ENCODE data around the gene IGF2BP3. TPM values are rescaled to one million over a fixed set of nuclear protein-coding genes. Genes with fewer than 3 reads are reported as not detected.
A peak's percentile ranks its signal among the peaks of the same experiment; 100 is the strongest.

Gene IGF2BP3
- total RNA-seq, 1 experiment from 2014 or later: 139 TPM

DNA sequence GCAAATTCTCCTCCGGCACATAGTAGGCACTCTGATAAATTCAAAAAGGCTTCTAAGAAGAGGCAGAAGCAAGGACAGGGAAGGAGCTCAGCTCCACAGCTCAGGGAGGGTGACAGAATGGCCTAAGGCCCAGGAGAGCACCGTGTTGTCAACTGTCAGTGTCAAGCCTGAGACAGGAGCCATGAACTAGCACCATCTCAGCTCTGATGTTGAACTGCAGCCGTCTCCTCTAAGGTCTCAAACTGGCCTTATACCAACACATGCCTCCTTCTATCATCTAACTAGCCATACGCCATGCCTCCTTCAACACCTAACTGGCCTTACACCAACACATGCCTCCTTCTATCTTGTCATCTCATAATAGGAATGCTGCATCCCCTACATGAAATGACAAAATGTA, 73.0 kb downstream of the IGF2BP3 start:
- Histone ChIP-seq H4K20me1 (ENCODE audit: insufficient read depth) (peaks cover 37% of the 10 kb centered on the region), H3K79me2 (ENCODE audit: low read depth) (peaks cover 72% of the 10 kb centered on the region)
- CTCF ChIA-PET: interaction anchor here (0.6 kb wide), 1 partner anchor 117 kb away, joined by 3 read pairs; no protein-coding TSS in a partner anchor

DNA sequence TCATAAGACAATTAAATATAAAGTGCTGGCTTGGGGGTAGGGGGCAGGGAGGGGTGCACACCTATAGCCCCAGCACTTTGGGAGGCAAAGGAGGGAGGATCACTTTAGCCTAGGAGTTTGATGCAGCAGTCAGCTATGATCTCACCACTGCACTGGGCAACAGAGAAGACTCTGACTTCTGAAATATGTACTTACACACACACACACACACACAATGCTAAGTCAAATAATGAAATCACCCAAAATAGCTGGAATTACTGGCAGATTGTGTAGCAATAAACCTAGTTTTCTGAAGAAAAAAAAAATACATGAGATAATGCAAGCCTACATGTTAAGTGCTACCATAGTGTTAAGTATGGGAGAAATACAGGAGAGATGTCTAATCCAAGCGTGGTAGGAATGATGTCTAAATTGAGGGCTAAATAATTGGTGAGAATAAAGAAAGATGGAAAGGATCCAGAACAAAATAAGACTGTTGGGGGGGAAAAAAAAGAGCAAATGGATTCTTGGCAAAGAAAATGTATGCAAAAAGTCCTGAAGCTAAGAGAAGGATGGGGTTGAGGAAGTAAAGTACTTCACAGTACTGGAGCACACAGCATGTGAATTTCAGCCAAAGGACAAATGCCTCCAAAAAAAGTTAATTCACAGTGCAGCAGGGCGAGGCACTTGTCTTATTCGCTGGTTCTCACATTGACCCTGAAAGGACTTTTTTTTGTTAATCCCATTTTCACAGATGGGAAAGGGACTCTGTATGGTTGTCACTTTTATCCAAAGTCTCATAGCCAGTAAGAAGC, 73.9 kb downstream of the IGF2BP3 start:
- Histone ChIP-seq H3K27me3 (ENCODE audit: insufficient read depth, low read depth) (no peaks in the 10 kb centered on the region), H3K4me1 (replicated peaks; ENCODE audit: insufficient read depth) (peaks cover 6% of the 10 kb centered on the region), H4K20me1 (ENCODE audit: insufficient read depth) (peaks cover 37% of the 10 kb centered on the region), H3K4me3 (no peak overlapping the region), H3K9me2 (ENCODE audit: insufficient read depth) (no peaks in the 10 kb centered on the region), H3K9me3 (ENCODE audit: insufficient read depth, low read depth) (no peaks in the 10 kb centered on the region), H2AFZ (no peak overlapping the region), H3K36me3 (ENCODE audit: low read depth) (peaks cover 42% of the 10 kb centered on the region), H3K4me2 (no peak overlapping the region), H3F3A (ENCODE audit: insufficient read depth, low read depth) (peaks cover 45% of the 10 kb centered on the region; the same call in 1 of the 2 replicates), H3K79me2 (ENCODE audit: low read depth) (peaks cover 72% of the 10 kb centered on the region), H3K27ac (no peak overlapping the region)
- CTCF ChIA-PET: interaction anchor here (0.6 kb wide), 1 partner anchor 118 kb away, joined by 3 read pairs; no protein-coding TSS in a partner anchor
- TF ChIP-seq, protein P1, sequence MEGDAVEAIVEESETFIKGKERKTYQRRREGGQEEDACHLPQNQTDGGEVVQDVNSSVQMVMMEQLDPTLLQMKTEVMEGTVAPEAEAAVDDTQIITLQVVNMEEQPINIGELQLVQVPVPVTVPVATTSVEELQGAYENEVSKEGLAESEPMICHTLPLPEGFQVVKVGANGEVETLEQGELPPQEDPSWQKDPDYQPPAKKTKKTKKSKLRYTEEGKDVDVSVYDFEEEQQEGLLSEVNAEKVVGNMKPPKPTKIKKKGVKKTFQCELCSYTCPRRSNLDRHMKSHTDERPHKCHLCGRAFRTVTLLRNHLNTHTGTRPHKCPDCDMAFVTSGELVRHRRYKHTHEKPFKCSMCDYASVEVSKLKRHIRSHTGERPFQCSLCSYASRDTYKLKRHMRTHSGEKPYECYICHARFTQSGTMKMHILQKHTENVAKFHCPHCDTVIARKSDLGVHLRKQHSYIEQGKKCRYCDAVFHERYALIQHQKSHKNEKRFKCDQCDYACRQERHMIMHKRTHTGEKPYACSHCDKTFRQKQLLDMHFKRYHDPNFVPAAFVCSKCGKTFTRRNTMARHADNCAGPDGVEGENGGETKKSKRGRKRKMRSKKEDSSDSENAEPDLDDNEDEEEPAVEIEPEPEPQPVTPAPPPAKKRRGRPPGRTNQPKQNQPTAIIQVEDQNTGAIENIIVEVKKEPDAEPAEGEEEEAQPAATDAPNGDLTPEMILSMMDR (conservative IDR thresholded peaks at IDR 0.05): no peak
- no peak for TF ChIP-seq EZH2 (IDR thresholded peaks at IDR 0.05; ENCODE audit: low read depth)
- peak in 1 of 2 experiments; percentile 25 for DNase-seq
- no TSS peak for BruUV-seq (replicated peaks)
- intact Hi-C loops (cut with micrococcal nuclease; ENCODE audit: unreplicated experiment): no loop called here
- POLR2A ChIA-PET (ENCODE audit: unreplicated experiment): interaction anchor here (0.6 kb wide), 1 partner anchor 96 kb away, joined by 11 read pairs; no protein-coding TSS in a partner anchor

More for the DNA sequence above, 73.0 kb downstream of the IGF2BP3 start:
- Histone ChIP-seq H3K36me3 (ENCODE audit: low read depth) (peaks cover 47% of the 10 kb centered on the region), H3K27ac (no peak overlapping the region), H3K9me3 (ENCODE audit: insufficient read depth, low read depth) (no peaks in the 10 kb centered on the region), H3K27me3 (ENCODE audit: insufficient read depth, low read depth) (no peaks in the 10 kb centered on the region), H3K9me2 (ENCODE audit: insufficient read depth) (no peaks in the 10 kb centered on the region), H2AFZ (no peak overlapping the region), H3K4me3 (no peak overlapping the region), H3K4me1 (replicated peaks; ENCODE audit: insufficient read depth) (peaks cover 14% of the 10 kb centered on the region), H3K4me2 (no peak overlapping the region), H3F3A (ENCODE audit: insufficient read depth, low read depth) (peaks cover 53% of the 10 kb centered on the region)
- TF ChIP-seq, protein P1 (conservative IDR thresholded peaks at IDR 0.05): no peak
- no peak for TF ChIP-seq EZH2 (IDR thresholded peaks at IDR 0.05; ENCODE audit: low read depth)
- BruUV-seq (replicated peaks): no TSS peak
- no peak for DNase-seq
- POLR2A ChIA-PET (ENCODE audit: unreplicated experiment): no interaction called here
- intact Hi-C loops (cut with micrococcal nuclease; ENCODE audit: unreplicated experiment): no loop called here

DNA sequence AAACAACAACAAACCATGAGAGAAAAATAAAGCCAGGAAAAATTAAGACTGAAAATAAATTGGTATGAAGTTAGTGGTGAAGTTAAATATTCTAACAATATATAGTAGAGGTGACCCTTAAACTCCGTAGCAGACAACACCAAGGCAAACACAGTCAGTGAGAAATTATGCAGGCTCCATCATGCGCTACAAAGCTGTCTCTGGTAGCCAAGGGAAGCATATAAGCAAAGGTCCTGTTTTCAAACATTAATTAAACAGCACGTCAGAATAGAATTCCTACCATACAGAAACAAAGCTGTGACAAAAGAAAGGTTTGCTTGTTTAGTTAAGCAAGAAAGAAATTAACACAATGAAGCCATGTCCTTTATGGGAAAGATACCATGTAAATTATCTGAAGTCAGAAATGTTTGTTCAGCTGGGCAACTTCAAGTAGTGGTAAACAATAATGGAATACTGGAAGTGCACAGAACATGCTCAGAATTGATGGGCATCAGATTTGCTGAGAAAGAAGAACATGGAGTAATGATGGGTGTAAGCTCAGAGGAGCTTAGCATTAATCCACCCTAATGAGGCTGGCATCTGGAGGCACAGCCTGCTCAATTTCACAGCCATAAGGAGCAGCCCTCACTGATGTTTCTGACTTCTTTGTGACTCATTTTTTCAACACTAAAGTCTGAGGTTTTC, 75.7 kb downstream of the IGF2BP3 start:
- intact Hi-C loops (cut with micrococcal nuclease; ENCODE audit: unreplicated experiment): no loop called here
- POLR2A ChIA-PET (ENCODE audit: unreplicated experiment): no interaction called here

More for the DNA sequence above, 75.7 kb downstream of the IGF2BP3 start:
- no peak overlapping the region for H3K4me3 ChIP-seq
- CTCF ChIA-PET: interaction anchor here (0.6 kb wide), 1 partner anchor 76 kb away, joined by 3 read pairs; no protein-coding TSS in a partner anchor
- TF ChIP-seq, protein P1 (conservative IDR thresholded peaks at IDR 0.05): no peak
- TF ChIP-seq EZH2 (IDR thresholded peaks at IDR 0.05; ENCODE audit: low read depth): no peak
- H3K36me3 ChIP-seq (ENCODE audit: low read depth): peaks cover 24% of the 10 kb centered on the region
- H3K4me1 ChIP-seq (replicated peaks; ENCODE audit: insufficient read depth): no peaks in the 10 kb centered on the region
- no peak for DNase-seq
- no peak overlapping the region for H2AFZ ChIP-seq
- H3F3A ChIP-seq (ENCODE audit: insufficient read depth, low read depth): peaks cover 38% of the 10 kb centered on the region; the same call in 1 of the 2 replicates
- no peaks in the 10 kb centered on the region for H3K27me3 ChIP-seq (ENCODE audit: insufficient read depth, low read depth)
- no peak overlapping the region for H3K27ac ChIP-seq
- H3K9me2 ChIP-seq (ENCODE audit: insufficient read depth): no peaks in the 10 kb centered on the region
- H3K79me2 ChIP-seq (ENCODE audit: low read depth): peaks cover 71% of the 10 kb centered on the region
- no peaks in the 10 kb centered on the region for H3K9me3 ChIP-seq (ENCODE audit: insufficient read depth, low read depth)
- no TSS peak for BruUV-seq (replicated peaks)
- peaks cover 30% of the 10 kb centered on the region for H4K20me1 ChIP-seq (ENCODE audit: insufficient read depth)
- H3K4me2 ChIP-seq: no peak overlapping the region

Measured in PC-9 (cell line).